H1 (cell line): ENCODE data around the gene CDC25C. TPM values are rescaled to one million over a fixed set of nuclear protein-coding genes. Genes with fewer than 3 reads are reported as not detected.

Experiments used
- CTCF ChIA-PET: fragments of 300-600 bp; sonication (Branson Sonifier 250); formaldehyde crosslinking; loops from one replicate; lab custom pipeline; 2021; ENCODE audit not compliant: partially characterized antibody; lab: Charles Lee
- POLR2A ChIA-PET: fragments of 300-600 bp; sonication (Branson Sonifier 250); formaldehyde crosslinking; loops from one replicate; lab custom pipeline; 2021; ENCODE audit warnings: inconsistent platforms; ENCODE audit not compliant: partially characterized antibody; lab: Charles Lee
- DNase-seq, 2 experiments: peaks; one replicate each; pipeline versions ENCODE4 v3.0.0 to v3.0.0-alpha.2; 2010 to 2022; ENCODE audit warnings: low spot score in 2 of 2, low read depth in 1 of 2, mixed read lengths in 1 of 2
- FAIRE-seq: peaks from 2 replicates; lab custom pipeline; 2011; peaks lifted over from hg19 to GRCh38; lab: Jason Lieb, UNC
- H2AFZ ChIP-seq: 2 replicates; pipeline ENCODE4 v1.8.1; 2012; ENCODE audit warnings: low read length, inconsistent platforms
- H2AK5ac ChIP-seq: 2 replicates; pipeline ENCODE4 v1.6.1; 2013; ENCODE audit warnings: low read depth, low read length
- H2BK120ac ChIP-seq: replicated peaks from 2 replicates; pipeline ENCODE3; 2013; ENCODE audit warnings: low read depth, low read length, inconsistent platforms
- H2BK12ac ChIP-seq: 2 replicates; pipeline ENCODE4 v1.6.1; 2013; ENCODE audit warnings: low read depth, low read length
- H2BK15ac ChIP-seq: 2 replicates; pipeline ENCODE4 v1.6.1; 2013; ENCODE audit warnings: low read length
- H2BK20ac ChIP-seq: 2 replicates; pipeline ENCODE4 v1.6.1; 2013; ENCODE audit warnings: low read length
- H2BK5ac ChIP-seq: 2 replicates; pipeline ENCODE4 v1.6.1; 2013; ENCODE audit warnings: low read depth, low read length
- H3K14ac ChIP-seq: 2 replicates; pipeline ENCODE4 v1.6.1; 2013; ENCODE audit warnings: inconsistent platforms; ENCODE audit not compliant: insufficient read length
- H3K18ac ChIP-seq: 2 replicates; pipeline ENCODE4 v1.6.1; 2013; ENCODE audit warnings: low read length; ENCODE audit errors: extremely low read depth
- H3K23ac ChIP-seq: 2 replicates; pipeline ENCODE4 v1.6.1; 2013; ENCODE audit warnings: inconsistent platforms; ENCODE audit not compliant: insufficient read length
- H3K23me2 ChIP-seq: 2 replicates; pipeline ENCODE4 v1.6.1; 2013; ENCODE audit warnings: low read depth, low read length
- H3K27ac ChIP-seq: 2 replicates; pipeline ENCODE4 v1.6.1; 2011; ENCODE audit warnings: low read depth, low read length, inconsistent platforms
- H3K27me3 ChIP-seq, 4 experiments: replicated peaks in 1 of 4; 1 replicate in 1 of 4; 2 replicates in 3 of 4; pipeline versions ENCODE4 v1.6.1 to v1.8.1; 2011 to 2013; ENCODE audit warnings: low read length in 3 of 4, mild to moderate bottlenecking in 3 of 4, inconsistent platforms in 2 of 4, mixed read lengths in 2 of 4, moderate library complexity in 1 of 4; ENCODE audit not compliant: control insufficient read depth in 3 of 4, insufficient read depth in 3 of 4; ENCODE audit errors: extremely low read depth in 1 of 4
- H3K36me3 ChIP-seq, 4 experiments: 2 replicates each; pipeline versions ENCODE4 v1.6.1 to v1.8.1; 2011 to 2013; ENCODE audit warnings: mild to moderate bottlenecking in 4 of 4, low read length in 3 of 4, moderate library complexity in 2 of 4, control low read depth in 1 of 4, inconsistent platforms in 1 of 4; ENCODE audit not compliant: insufficient read depth in 4 of 4, control insufficient read depth in 2 of 4
- H3K4ac ChIP-seq: replicated peaks from 2 replicates; pipeline ENCODE3; 2013; ENCODE audit warnings: low read length, low read depth, mixed read lengths, inconsistent platforms; ENCODE audit not compliant: insufficient read length
- H3K4me1 ChIP-seq, 4 experiments: replicated peaks in 1 of 4; 1 replicate in 1 of 4; 2 replicates in 3 of 4; pipeline versions ENCODE4 v1.6.1 to v1.8.1; 2011 to 2013; ENCODE audit warnings: low read length in 3 of 4, inconsistent platforms in 2 of 4, mixed read lengths in 1 of 4; ENCODE audit not compliant: insufficient read depth in 4 of 4, control insufficient read depth in 3 of 4
- H3K4me2 ChIP-seq, 2 experiments: 2 replicates each; pipeline versions ENCODE4 v1.6.1 to v1.8.1; 2011 to 2013; ENCODE audit warnings: low read depth in 2 of 2, low read length in 2 of 2, control low read depth in 1 of 2, inconsistent platforms in 1 of 2, mild to moderate bottlenecking in 1 of 2; ENCODE audit not compliant: insufficient read depth in 1 of 2
- H3K4me3 ChIP-seq, 4 experiments: fragments of 200-600, 300-600 bp in 1 of 4; sonication (generic), shearing (Covaris generic), sonication (Bioruptor Twin) in 1 of 4; 2 replicates each; pipeline versions ENCODE4 v1.5.1 to v1.8.1; 2011 to 2016; ENCODE audit warnings: low read length in 4 of 4, low read depth in 3 of 4, control low read depth in 2 of 4, inconsistent platforms in 2 of 4, mild to moderate bottlenecking in 2 of 4, mixed read lengths in 1 of 4, moderate library complexity in 1 of 4; ENCODE audit not compliant: insufficient read depth in 2 of 4; ENCODE audit errors: extremely low read depth in 1 of 4
- H3K56ac ChIP-seq: replicated peaks from 2 replicates; pipeline ENCODE3; 2013; ENCODE audit warnings: low read depth, mild to moderate bottlenecking, mixed read lengths, low read length, inconsistent platforms; ENCODE audit not compliant: insufficient read length
- H3K79me1 ChIP-seq: 2 replicates; pipeline ENCODE4 v1.6.1; 2013; ENCODE audit warnings: low read depth, low read length, control low read depth
- H3K79me2 ChIP-seq, 2 experiments: 2 replicates each; pipeline versions ENCODE4 v1.6.1 to v1.8.1; 2012 to 2013; ENCODE audit warnings: low read length in 2 of 2, mild to moderate bottlenecking in 2 of 2, inconsistent platforms in 1 of 2; ENCODE audit not compliant: insufficient read depth in 2 of 2, control insufficient read depth in 1 of 2
- H3K9ac ChIP-seq, 4 experiments: replicated peaks in 1 of 4; 1 replicate in 1 of 4; 2 replicates in 3 of 4; pipeline versions ENCODE4 v1.6.1 to v1.8.1; 2011 to 2013; ENCODE audit warnings: low read depth in 3 of 4, low read length in 3 of 4, control low read depth in 2 of 4, mild to moderate bottlenecking in 2 of 4, moderate library complexity in 2 of 4, inconsistent platforms in 1 of 4; ENCODE audit errors: extremely low read depth in 1 of 4
- H3K9me3 ChIP-seq, 2 experiments: 2 replicates each; pipeline versions ENCODE4 v1.6.1 to v1.8.1; 2012 to 2013; ENCODE audit warnings: mild to moderate bottlenecking in 2 of 2, moderate library complexity in 2 of 2, control low read depth in 1 of 2, inconsistent platforms in 1 of 2, low read depth in 1 of 2, low read length in 1 of 2, mixed read lengths in 1 of 2; ENCODE audit not compliant: insufficient read depth in 2 of 2
- H4K20me1 ChIP-seq, 2 experiments: replicated peaks in 1 of 2; 2 replicates each; pipeline versions ENCODE3 to v1.8.1; 2011 to 2013; ENCODE audit warnings: inconsistent platforms in 2 of 2, low read length in 2 of 2, mild to moderate bottlenecking in 1 of 2; ENCODE audit not compliant: insufficient read depth in 2 of 2, control insufficient read depth in 1 of 2
- H4K5ac ChIP-seq: 2 replicates; pipeline ENCODE4 v1.6.1; 2013; ENCODE audit warnings: low read length, low read depth, mixed read lengths, inconsistent platforms; ENCODE audit not compliant: insufficient read length
- H4K8ac ChIP-seq: 2 replicates; pipeline ENCODE4 v1.8.0; 2013; ENCODE audit warnings: mild to moderate bottlenecking, moderate library complexity, low read length, inconsistent platforms; ENCODE audit not compliant: insufficient read depth; ENCODE audit errors: extremely low read depth
- H4K91ac ChIP-seq: replicated peaks from 2 replicates; pipeline ENCODE3; 2013; ENCODE audit warnings: low read length, mixed read lengths, inconsistent platforms; ENCODE audit not compliant: insufficient read length
- SP2 ChIP-seq: IDR thresholded peaks from 2 replicates; pipeline ENCODE4 v1.6.1; 2012; ENCODE audit warnings: mild to moderate bottlenecking, low read length, inconsistent platforms
- ZNF274 ChIP-seq: IDR thresholded peaks from 2 replicates; pipeline ENCODE4 v1.7.0; 2012; ENCODE audit warnings: low read length, borderline replicate concordance; ENCODE audit errors: extremely low read depth
- WGBS, 2 experiments: shearing (Covaris generic) in 1 of 2; methylation state at CpG; one replicate each; pipeline versions ENCODE4 v1.1.6 to v1.1.7; 2013 to 2015; ENCODE audit warnings: low lambda C conversion rate in 2 of 2, mixed read lengths in 2 of 2, inconsistent platforms in 1 of 2, low coverage in 1 of 2, missing lambda C conversion rate in 1 of 2; ENCODE audit not compliant: insufficient replicate concordance in 2 of 2, insufficient coverage in 1 of 2, insufficient read length in 1 of 2; ENCODE audit errors: extremely low coverage in 1 of 2, missing lambda C conversion rate in 1 of 2; 5-methylcytosine and 5-hydroxymethylcytosine counted together
- polyA plus RNA-seq, 7 experiments: library from polyadenylated mRNA; depleted of rRNA in 3 of 7; stranded (reverse) in 5 of 7; unstranded in 2 of 7; fragments of >200 nt in 5 of 7; fragments of 200-250 nt in 2 of 7; gene quantifications; 1 replicate in 5 of 7; 2 replicates in 1 of 7; 4 replicates in 1 of 7; pipeline versions ENCODE4 v1.2.1 to v1.2.3, GENCODE V29; 2011 to 2013; ENCODE audit warnings: missing spikeins in 2 of 7, mixed read lengths in 2 of 7
- total RNA-seq: library from RNA; stranded (reverse); fragmentation: NEBNext Ultra II Directional; extraction: Animal tissue kit (Norgen Biotek cat#: 25700); gene quantifications from 2 replicates; pipeline ENCODE4 v1.2.1, GENCODE V29; 2021

The CDC25C gene
- total and polyA plus RNA-seq, 2 of the 8 experiments (the other 6 are each of a cell fraction or from before 2014, with no cell fraction given): 18.4 to 20.8 TPM

- H3K36me3 ChIP-seq: no peaks in the 10 kb centered on the region
- no peak overlapping the region for H3K56ac ChIP-seq
- H3K9me3 ChIP-seq: no peaks in the 10 kb centered on the region
- H2AFZ ChIP-seq: no peak overlapping the region
- no peak overlapping the region for H2BK20ac ChIP-seq
- no peak overlapping the region for H3K4ac ChIP-seq
- H3K4me3 ChIP-seq: no peak overlapping the region
- no peaks in the 10 kb centered on the region for H3K79me2 ChIP-seq
- no peaks in the 10 kb centered on the region for H3K79me1 ChIP-seq
- peaks cover 6% of the 10 kb centered on the region; the same call in 1 of the 2 replicates for H3K23me2 ChIP-seq
- H4K5ac ChIP-seq: no peak overlapping the region
- 79% methylated on average over 1 of the region's 1 CpG; no CpG with 5 or more reads in 1 of the 2 experiments for WGBS, 2 experiments
- H3K14ac ChIP-seq: no peak overlapping the region
- DNase-seq: no peak
- no peak overlapping the region for H3K23ac ChIP-seq
- H3K4me1 ChIP-seq: peaks cover 0 to 11% (median 3%) of the 10 kb centered on the region in 4 experiments; a peak in 4 of 7 replicates
- no peak overlapping the region for H2BK120ac ChIP-seq
- H2BK5ac ChIP-seq: no peak overlapping the region
- no peak overlapping the region for H2AK5ac ChIP-seq
- CTCF ChIA-PET: interaction anchor here (0.6 to 10.8 kb wide), 10 partner anchors 12 to 211 kb away, joined by 3 to 128 read pairs (median 4); no protein-coding TSS in a partner anchor
- peaks cover 3 to 28% (median 26%) of the 10 kb centered on the region in 4 experiments for H3K27me3 ChIP-seq
- H2BK15ac ChIP-seq: no peak overlapping the region
- POLR2A ChIA-PET: interaction anchor here (0.8 to 1.7 kb wide), 6 partner anchors 30 to 98 kb away, joined by 3 to 6 read pairs (median 3); partner anchors contain the start of genes BRD8, CDC25C and KIF20A
- H4K20me1 ChIP-seq: peaks cover 0 to 2% of the 10 kb centered on the region in 2 experiments
- no peak overlapping the region for H4K91ac ChIP-seq
- no peak overlapping the region for H3K27ac ChIP-seq
- no peak overlapping the region for H4K8ac ChIP-seq
- H3K18ac ChIP-seq: no peak overlapping the region
- no peak overlapping the region for H3K9ac ChIP-seq
- no peak for FAIRE-seq
- H2BK12ac ChIP-seq: no peak overlapping the region
- H3K4me2 ChIP-seq: no peak overlapping the region; a peak in 1 of 4 replicates
- TF ChIP-seq ZNF274 (no peak), SP2 (no peak)
Measured at GRCh38 chr5:138275895-138276294, 55.7 kb downstream of the CDC25C start.
